ENCODE results near the gene SOCS1.
"Not testable (repeated sequence)": the region's sequence is repeated elsewhere in the genome, so short reads cannot be mapped to it uniquely, and the experiment has no call there.

SOCS1 gene

DNA sequence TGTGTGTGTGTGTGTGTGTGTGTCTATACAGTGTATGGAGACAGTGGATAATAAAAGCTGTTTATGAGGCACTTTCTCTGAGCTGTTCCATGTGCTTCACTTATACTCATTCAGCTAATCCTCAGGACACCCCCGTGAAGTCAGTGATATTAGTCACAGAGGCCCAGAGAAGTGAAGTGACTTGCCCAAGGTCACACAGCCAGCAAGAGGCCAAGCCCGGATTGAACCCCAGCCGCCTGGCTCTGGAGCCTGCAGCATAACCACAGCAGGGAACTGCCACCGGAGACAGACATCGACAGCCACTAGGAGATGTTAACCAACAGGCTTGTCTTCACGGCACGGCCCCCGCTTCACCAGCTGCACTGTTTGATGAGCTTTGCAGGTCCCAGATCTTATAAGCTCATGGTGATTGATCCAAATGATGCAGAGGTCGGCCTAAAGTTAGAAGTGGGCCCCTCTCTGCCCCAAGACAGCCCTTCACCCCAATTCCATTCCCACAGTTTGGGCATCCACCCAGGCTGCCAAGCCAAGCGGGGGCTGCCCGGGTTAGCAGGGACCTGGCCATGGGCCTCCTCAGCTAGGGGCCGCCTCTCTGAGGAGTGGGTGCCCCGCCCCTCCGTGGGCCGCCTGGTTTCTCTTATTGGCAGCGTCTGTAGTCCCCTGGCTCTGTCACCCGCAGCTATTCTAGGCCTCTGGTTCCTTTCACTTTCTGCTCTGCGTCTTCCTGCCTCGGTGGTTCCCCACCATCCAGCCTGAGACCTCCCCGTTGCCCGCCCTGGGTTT, 30.9 kb downstream of the SOCS1 start:
- DNase-seq (ENCODE audit: low read depth in 3 of 3): peak; percentile 62 to 80 (median 73)

DNA sequence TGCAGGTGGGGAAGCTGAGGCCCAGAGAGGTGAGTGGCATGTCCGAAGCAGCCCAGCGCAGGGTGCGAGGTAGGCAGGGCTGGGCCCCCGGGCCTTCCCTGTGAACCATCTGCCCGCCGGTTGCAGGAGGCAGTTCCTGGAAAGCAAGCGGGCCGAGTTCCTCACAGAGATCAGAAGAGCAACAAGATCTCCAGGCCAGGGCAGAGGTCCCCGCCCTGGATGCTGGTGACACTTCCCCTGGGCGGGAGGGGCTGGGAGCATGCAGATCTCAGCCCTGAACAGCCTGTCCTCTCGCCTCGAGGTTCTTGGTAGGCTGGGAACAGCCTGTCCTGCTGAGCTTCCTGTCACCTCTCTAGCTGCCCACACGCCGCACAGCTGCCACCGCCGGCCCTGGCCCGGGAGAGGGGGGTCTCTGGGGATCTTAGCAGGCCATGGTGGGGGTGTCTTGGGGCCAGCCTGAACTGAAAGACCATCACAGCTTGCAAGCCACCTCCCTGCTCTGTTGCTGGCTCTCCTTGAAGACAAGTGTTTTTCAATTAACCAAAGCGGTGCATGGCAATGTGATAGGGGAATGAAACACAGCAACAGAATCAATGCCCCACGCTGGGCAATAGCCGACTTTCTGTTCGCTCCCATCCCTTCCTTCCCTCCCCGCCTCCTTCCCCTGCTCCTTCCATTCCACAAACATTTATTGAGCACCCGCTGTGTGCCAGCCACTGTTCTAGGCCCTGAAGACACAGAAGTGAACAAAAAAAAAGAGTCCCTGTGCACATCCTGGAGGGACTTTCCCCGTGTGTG, 31.7 kb downstream of the SOCS1 start:
- DNase-seq (ENCODE audit: low read depth in 3 of 3): peak in 2 of 3 experiments; percentile 10 to 29

GRCh38 chr16:11220507-11220906, 35.5 kb downstream of the SOCS1 start:
- DNase-seq (ENCODE audit: low read depth in 3 of 3): not testable (repeated sequence)

- DNase-seq (ENCODE audit: low read depth in 3 of 3): no peak
Observed at GRCh38 chr16:11219178-11219577, 36.8 kb downstream of the SOCS1 start.

- DNase-seq (ENCODE audit: low read depth in 3 of 3): no peak
Observed at GRCh38 chr16:11218604-11218962, 37.4 kb downstream of the SOCS1 start.

DNA sequence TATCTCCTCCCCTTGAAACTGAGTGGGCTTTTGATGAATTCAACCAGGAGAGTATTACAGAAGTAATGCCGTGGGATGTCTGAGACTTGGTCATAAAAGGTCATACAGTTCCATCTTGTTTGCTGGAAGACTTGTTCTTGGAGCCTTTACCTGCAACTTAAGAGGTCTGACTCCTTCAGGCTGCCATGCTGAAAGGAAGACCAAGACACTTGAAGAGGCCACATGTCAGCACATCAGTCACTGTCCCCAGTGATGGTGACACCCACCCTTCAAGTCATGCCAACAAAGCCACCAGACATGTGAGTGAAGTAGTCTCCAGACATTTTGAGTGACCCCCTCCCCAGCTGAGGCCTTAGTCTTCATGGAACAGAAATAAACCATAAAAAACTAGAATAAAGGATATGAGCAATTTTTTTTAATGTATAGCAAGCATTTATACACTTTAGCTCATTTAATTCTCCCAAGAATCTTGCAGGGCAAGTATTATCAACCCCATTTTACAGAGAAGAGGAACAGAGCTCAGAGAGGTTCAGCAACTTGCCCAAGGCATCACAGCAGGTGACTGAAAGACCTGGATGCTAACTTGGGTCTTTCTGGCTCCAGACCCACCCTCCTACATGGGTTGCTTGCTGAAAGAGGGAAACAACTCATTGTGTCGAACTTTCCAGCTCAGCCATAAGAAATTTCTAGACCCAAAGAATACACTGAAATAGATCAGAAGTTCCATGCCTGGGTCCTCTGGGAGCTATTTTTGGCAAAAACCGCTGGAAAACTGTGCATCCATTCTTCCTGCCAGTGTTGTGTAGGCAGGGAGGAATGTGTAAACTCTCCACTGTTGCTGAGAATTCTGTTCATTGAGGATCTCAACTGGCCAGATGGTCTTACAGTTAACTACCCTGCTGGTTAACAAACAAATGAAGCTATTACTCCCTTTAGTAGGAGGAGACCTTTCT, 38.1 kb downstream of the SOCS1 start:
- no peak for DNase-seq (ENCODE audit: low read depth in 3 of 3)

GRCh38 chr16:11215935-11216556, 40.0 kb downstream of the SOCS1 start:
- no peak for DNase-seq (ENCODE audit: low read depth in 3 of 3)

- no peak for DNase-seq (ENCODE audit: low read depth in 3 of 3)
Observed at GRCh38 chr16:11213799-11214198, 42.2 kb downstream of the SOCS1 start.

DNA sequence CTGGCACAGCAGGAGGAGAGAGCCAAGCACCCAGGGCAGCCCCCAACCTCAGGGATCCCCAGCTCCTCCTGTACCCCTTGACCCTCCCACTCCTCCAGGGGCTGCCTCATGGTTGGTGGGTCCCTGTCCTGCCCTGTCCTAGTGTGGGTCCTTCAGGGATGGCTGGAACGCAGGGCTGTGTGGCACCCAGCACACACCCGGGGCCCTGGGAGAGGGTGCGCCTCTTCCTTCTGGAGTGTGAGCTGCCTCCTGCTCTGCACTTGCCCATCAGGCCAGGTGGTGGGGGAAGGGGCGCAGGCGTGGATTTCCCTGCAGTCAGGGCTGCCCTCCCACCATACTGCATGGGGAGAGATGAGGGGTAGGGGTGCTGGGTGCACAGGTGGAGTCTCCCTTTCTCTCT, 42.6 kb downstream of the SOCS1 start:
- DNase-seq (ENCODE audit: low read depth in 3 of 3): no peak

GRCh38 chr16:11212798-11213196, 43.2 kb downstream of the SOCS1 start:
- no peak for DNase-seq (ENCODE audit: low read depth in 3 of 3)

DNA sequence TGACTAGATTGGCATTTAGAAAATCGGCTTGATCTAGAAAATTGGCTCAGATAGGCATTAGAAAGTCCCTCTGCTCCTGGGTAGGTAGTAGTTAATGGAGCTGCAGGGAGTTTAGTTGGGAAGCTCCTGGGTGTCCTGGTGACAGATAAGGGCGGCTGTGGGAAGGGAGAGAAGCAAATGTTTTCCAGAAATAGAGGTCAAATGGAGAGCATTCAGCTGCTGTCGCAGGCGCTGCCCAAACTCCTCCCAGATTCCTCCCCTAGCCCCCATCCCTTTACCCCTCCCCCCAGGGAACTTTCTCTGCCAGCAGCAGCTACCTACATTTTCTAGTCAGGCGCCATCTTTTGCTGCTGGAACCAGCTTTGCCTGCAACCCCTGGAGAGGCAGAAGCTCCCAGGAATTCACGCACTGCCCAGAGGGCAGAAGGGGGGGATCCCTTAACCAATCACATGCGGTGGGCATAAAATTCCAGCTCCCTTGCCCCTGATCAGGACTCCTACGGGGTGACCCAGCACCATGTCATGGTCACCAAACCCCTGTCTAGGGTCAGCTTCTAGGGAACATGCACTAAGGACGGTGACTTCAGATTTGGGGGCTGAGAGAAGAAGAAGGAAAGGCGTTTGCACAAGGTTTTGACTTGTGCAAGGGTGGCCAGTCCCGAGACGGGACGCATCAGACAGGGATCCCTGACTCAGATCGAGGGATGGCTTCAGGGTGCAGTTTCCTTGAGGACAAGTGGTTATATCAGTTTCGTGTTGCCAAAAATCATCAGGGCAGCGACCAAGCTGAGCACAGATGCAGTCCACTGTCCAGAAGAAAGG, 43.8 kb downstream of the SOCS1 start:
- DNase-seq (ENCODE audit: low read depth in 3 of 3): no peak

GRCh38 chr16:11211061-11211976, 44.7 kb downstream of the SOCS1 start:
- DNase-seq (ENCODE audit: low read depth in 3 of 3): no peak

DNA sequence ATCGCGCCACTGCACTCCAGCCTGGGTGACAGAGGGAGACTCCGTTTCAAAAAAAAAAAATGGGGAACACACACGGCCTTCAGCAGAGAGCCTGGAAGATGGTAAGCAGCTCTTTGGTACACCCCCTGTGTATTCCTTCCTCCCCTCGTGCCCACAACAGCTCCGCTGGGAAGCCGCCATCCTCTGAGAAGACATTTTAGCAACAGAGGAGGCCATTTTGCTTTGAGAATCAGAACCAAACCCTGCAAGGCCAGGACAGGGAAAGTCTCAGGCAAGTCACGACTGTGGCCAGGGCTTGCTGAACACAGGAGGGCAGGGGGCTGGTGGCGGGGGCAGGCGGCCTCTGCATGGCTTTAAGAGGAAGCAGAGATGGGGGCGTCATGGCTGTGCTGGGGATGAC, 45.7 kb downstream of the SOCS1 start:
- no peak for DNase-seq (ENCODE audit: low read depth in 3 of 3)

DNA sequence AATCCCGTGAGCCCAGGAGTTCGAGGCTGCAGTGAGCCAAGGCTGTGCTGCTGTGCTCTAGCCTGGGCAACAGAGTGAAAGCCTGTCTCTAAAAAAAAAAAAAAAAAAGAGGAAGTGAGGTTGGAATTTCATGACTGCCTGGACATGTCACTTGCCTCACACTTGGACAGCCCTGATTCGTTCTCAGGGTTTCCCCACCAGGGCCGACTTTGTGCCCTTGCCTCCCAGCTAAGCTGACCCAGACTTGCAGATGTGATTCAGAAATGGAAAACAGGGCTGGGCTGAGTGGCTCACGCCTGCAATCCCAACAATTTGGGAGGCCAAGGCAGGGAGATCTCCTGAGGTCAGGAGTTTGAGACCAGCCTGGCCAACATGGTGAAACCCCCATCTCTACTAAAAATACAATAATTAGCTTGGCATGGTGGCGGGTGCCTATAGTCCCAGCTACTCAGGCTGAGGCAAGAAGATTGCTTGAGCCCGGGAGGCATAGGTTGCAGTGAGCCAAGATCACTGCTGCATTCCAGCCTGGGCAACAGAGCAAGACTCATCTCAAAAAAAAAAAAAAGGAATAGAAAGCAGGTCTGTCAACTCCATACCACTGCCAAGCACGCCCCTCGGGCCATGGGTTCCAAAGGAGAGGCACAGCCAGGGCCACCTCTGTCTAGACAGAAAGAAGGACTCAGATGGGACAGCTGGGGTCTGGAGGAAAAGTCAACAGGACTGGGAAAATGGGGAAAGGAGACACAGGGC, 46.9 kb downstream of the SOCS1 start:
- DNase-seq (ENCODE audit: low read depth in 3 of 3): no peak

- DNase-seq (ENCODE audit: low read depth in 3 of 3): no peak
Observed at GRCh38 chr16:11207646-11208045, 48.4 kb downstream of the SOCS1 start.

DNA sequence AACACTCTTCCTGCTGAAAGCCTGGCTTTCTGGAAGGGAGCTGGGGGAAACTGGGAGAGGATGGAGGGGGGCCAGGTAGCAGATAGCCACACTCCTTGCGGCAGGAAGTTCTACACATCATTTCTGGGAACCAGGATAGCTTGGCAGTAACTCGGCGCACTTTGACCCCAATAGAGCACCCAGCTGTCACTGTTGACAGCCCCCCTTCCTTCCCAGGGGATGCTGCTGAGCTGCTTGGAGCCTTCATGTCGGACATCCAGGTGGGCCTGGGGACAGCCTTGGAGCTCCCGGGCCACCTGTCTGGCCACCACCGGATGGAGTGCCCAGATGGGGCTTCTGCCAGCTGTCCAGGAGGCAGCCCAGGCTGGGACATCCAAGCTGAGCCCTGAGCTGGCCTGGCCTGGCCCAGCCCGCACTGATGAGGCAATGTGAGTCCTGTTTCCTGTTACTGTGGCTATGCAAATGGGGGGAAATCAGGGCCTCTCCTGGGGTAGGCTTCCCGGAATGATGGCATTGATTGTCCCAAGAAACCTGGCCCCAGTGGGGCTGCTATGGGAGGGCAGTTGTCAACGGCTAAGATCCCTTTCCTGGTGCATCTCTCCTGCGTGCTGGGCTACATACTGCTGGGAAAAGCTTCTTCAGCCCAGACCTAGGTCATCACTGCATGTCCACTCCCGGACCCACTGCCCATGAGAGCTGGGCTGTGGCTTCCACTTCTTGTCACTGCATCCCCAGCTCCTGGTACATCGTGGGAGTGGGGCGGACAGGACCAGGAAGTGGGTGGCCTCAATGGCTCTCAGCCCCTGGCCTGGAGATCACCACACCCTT, 50.0 kb downstream of the SOCS1 start:
- DNase-seq (ENCODE audit: low read depth in 3 of 3): no peak

DNA sequence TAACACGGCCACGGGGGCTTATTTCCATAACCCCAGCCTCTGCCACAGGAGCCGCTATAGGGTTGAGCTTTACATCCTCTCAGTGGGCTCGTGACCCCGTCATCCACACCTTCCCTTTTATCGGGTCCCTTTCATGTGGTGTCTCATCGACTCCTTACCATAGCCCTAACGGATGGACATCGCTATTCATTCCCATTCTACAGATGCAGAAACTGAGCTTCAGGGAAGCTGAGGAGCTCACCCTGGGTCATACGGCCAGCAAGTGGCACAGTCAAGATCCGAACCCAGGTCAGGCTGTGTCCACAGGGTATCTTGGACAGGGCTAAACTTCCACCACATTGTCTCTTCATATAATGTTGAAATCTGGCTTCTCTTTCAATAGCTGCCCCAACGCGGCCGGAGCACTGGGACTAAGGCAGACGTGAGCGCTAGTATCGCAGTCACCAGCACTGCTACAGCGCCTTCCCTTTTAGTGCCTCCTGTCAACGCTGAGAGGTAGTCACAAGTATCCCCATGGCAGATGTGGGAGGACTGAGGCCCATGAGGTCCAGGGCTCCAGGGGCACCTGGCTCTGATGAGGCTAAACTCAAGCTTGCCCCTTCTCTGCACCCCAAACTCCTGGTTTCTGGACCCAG, 50.8 kb downstream of the SOCS1 start:
- no peak for DNase-seq (ENCODE audit: low read depth in 3 of 3)

All from stimulated activated CD4-positive, alpha-beta T cell treated with anti-CD3 and anti-CD28 coated beads, TNF-alpha, amount 100 ng/mL, for 4 hours (primary cell).